ENCODE data around the gene NID2.

DNA sequence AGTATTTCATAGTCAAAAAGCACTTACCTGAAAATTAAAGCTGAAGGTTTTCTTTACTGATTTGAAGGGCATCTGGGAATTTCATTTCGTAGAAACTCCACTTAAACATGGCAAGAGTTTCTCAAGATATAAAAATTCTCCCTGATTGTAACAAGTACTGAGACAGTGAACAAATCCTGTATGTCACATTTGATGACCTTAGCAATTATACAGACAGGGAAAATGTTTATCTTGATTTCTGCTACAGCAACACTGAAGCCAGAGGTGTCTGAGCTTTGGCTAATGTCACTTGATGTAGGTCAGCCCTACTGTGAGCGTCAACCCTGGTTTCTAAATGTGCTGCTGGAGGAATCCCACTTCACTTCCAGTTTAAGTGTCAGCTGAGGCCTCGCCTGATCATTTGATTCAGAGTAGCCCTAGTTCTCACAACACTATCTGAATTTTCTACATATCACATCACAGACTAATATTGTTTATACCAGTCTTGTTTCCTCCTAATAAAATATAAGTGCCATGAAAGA, 58.6 kb downstream of the NID2 start:
- TF ChIP-seq, protein P1, sequence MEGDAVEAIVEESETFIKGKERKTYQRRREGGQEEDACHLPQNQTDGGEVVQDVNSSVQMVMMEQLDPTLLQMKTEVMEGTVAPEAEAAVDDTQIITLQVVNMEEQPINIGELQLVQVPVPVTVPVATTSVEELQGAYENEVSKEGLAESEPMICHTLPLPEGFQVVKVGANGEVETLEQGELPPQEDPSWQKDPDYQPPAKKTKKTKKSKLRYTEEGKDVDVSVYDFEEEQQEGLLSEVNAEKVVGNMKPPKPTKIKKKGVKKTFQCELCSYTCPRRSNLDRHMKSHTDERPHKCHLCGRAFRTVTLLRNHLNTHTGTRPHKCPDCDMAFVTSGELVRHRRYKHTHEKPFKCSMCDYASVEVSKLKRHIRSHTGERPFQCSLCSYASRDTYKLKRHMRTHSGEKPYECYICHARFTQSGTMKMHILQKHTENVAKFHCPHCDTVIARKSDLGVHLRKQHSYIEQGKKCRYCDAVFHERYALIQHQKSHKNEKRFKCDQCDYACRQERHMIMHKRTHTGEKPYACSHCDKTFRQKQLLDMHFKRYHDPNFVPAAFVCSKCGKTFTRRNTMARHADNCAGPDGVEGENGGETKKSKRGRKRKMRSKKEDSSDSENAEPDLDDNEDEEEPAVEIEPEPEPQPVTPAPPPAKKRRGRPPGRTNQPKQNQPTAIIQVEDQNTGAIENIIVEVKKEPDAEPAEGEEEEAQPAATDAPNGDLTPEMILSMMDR (IDR thresholded peaks at IDR 0.05; ENCODE audit: low read depth, low read length, poor library complexity, severe bottlenecking), result no peak
- TF ChIP-seq EZH2phosphoT487 (IDR thresholded peaks at IDR 0.05; ENCODE audit: borderline replicate concordance, low read length), result no peak

Measured in DOHH2 (cell line).